ENCODE results near the gene MEGF8. TPM values are rescaled to one million over a fixed set of nuclear protein-coding genes. Genes with fewer than 3 reads are reported as not detected.

MEGF8 gene
- total and polyA plus RNA-seq, 2 of the 13 experiments (the other 11 are each of a cell fraction or from before 2014, with no cell fraction given), result 4.0 to 8.8 TPM

GRCh38 chr19:42281827-42282762, 43.3 kb upstream of the MEGF8 start (continued):
- TF ChIP-seq MTF2 (CRISPR knock-in tag; IDR thresholded peaks at IDR 0.05; ENCODE audit: borderline replicate concordance), result no peak
- no peak for TF ChIP-seq ZNF724P (CRISPR knock-in tag; IDR thresholded peaks at IDR 0.05; ENCODE audit: borderline replicate concordance)
- no peak for TF ChIP-seq SMAD1 (CRISPR knock-in tag; IDR thresholded peaks at IDR 0.05; ENCODE audit: borderline replicate concordance, low read depth)
- no peak for TF ChIP-seq PRDM15 (CRISPR knock-in tag; IDR thresholded peaks at IDR 0.05)
- TF ChIP-seq ZNF687 (CRISPR knock-in tag; IDR thresholded peaks at IDR 0.05), result peak; percentile 8
- no peak for TF ChIP-seq HNRNPK (IDR thresholded peaks at IDR 0.05; ENCODE audit: low read depth, low read length, poor library complexity, severe bottlenecking)
- no peak for TF ChIP-seq ZNF326 (CRISPR knock-in tag; IDR thresholded peaks at IDR 0.05; ENCODE audit: borderline replicate concordance)
- TF ChIP-seq PRPF4 (IDR thresholded peaks at IDR 0.05; ENCODE audit: low read depth, low read length, poor library complexity, severe bottlenecking), result no peak
- TF ChIP-seq USF2 (IDR thresholded peaks at IDR 0.05; ENCODE audit: low read depth, low read length), result no peak
- no peak for TF ChIP-seq USF2 (CRISPR knock-in tag; IDR thresholded peaks at IDR 0.05; ENCODE audit: borderline replicate concordance)
- TF ChIP-seq REPIN1 (CRISPR knock-in tag; IDR thresholded peaks at IDR 0.05; ENCODE audit: borderline replicate concordance, low read depth), result no peak
- TF ChIP-seq ZNF562 (CRISPR knock-in tag; IDR thresholded peaks at IDR 0.05; ENCODE audit: borderline replicate concordance), result no peak
- TF ChIP-seq, protein P1, sequence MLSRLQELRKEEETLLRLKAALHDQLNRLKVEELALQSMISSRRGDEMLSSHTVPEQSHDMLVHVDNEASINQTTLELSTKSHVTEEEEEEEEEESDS (CRISPR knock-in tag; IDR thresholded peaks at IDR 0.05; ENCODE audit: borderline replicate concordance), result no peak
- TF ChIP-seq POGZ (CRISPR knock-in tag; IDR thresholded peaks at IDR 0.05), result peak; percentile 47; the same call in 1 of the 2 replicates
- TF ChIP-seq HDAC1 (CRISPR knock-in tag; IDR thresholded peaks at IDR 0.05), result peak; percentile 55; the same call in 1 of the 2 replicates
- TF ChIP-seq ZNF549 (CRISPR knock-in tag; IDR thresholded peaks at IDR 0.05), result no peak
